ENCODE results near the gene NUDT17. TPM values are rescaled to one million over a fixed set of nuclear protein-coding genes. Genes with fewer than 3 reads are reported as not detected.

Gene NUDT17
- total and polyA plus RNA-seq, 2 donors (not counting 1 experiment from before 2014, with no cell fraction given), result 7.7 TPM

DNA sequence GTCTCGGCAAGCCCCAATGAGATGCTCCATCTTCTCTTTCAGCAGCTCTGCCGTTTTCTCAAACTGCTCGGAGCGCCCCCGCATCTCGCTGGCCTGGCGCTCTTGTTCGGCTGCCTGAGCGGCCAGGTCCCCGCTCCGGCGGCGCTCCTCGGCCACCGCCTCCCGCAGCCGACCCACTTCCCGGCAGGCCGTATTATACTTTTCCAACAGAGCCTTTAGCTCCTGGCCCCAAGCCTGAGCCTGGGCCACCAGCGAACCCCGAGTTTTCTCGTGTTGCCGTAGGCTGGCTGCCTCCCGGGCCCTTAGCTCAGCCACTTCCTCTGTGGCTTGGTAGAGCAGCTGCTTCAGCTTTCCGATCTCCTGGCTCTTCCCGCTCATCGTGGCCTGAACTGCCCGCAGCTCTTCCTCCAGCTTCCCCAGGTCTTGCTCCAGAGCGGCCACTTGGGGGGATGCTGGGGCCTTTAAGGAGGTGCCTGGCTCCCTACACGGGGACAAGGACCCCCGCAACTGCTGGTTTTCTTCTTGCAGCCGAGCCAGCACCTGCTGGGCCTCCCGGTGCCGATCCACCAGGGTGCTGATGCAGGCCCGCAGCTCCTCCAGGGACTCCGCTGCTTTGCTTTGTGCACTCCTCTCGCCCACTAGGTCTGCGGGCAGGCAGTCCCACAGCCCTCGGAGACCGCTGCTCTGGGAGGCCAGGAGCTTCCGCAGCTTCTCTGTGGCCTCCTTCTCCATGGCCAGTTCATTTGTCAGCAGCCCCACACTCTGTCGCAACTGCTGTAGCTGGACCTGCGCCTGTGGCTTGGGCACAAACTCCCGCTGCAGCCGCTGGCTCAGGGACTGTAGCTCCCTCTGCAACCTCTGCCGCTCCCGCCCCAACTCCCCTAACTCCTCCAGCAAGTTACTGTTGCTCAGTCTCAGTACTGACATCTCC lies 26.8 kb downstream of the NUDT17 start:
- H3K9me3 Mint-ChIP-seq (ENCODE audit: insufficient read depth), result no peaks in the 10 kb centered on the region
- H3K4me3 ChIP-seq (ENCODE audit: control extremely low read depth in 1 of 5, extremely low read depth in 1 of 5, insufficient read depth in 1 of 5, low read depth in 2 of 5, low read length in 4 of 5), result peak overlapping the region in 4 of 5 experiments; percentile 22 to 70 (median 51)

More for the DNA sequence above, 26.8 kb downstream of the NUDT17 start:
- ATAC-seq (ENCODE audit: low read depth), result peak; percentile 60
- Histone ChIP-seq H3K27ac (ENCODE audit: low read length in 2 of 2) (peak overlapping the region in 1 of 2 donors; percentile 32), H2AFZ (ENCODE audit: insufficient read depth, low read depth, low read length, poor library complexity, severe bottlenecking) (peak overlapping the region; percentile 95), H3K27me3 (replicated peaks in 1 of 4; ENCODE audit: control extremely low read depth in 1 of 4, control insufficient read depth in 3 of 4, insufficient read depth in 4 of 4, low read length in 3 of 4) (peaks cover 0 to 22% (median 0%) of the 10 kb centered on the region in 4 experiments), H3K4me2 (replicated peaks; ENCODE audit: low read depth, low read length, poor library complexity, severe bottlenecking) (peak overlapping the region; percentile 93), H4K20me1 (ENCODE audit: control insufficient read depth, insufficient read depth, low read length, poor library complexity, severe bottlenecking) (no peaks in the 10 kb centered on the region), H3K79me2 (ENCODE audit: control insufficient read depth, insufficient read depth, low read length) (no peaks in the 10 kb centered on the region), H3K4me1 (ENCODE audit: control insufficient read depth in 2 of 2, insufficient read depth in 2 of 2, low read length in 2 of 2) (peaks cover 10 to 11% of the 10 kb centered on the region in 2 donors), H3K36me3 (replicated peaks in 1 of 2; ENCODE audit: control extremely low read depth in 1 of 2, control insufficient read depth in 1 of 2, extremely low read depth in 1 of 2, insufficient read depth in 2 of 2, low read length in 1 of 2) (no peaks in the 10 kb centered on the region), H3K9ac (ENCODE audit: low read length) (peak overlapping the region; percentile 72), H3K9me3 (ENCODE audit: control extremely low read depth in 1 of 3, control insufficient read depth in 2 of 3, insufficient read depth in 1 of 3, low read length in 2 of 3) (no peaks in the 10 kb centered on the region)
- Mint-ChIP-seq H3K27me3 (peaks cover 44% of the 10 kb centered on the region), H3K27ac (peak overlapping the region; percentile 41), H3K4me1 (peaks cover 13% of the 10 kb centered on the region), H3K4me3 (peak overlapping the region; percentile 85)
- TF ChIP-seq CTCF (IDR thresholded peaks at IDR 0.05) (no peak), EZH2 (IDR thresholded peaks at IDR 0.05; ENCODE audit: borderline replicate concordance, insufficient read depth, low read depth, low read length, poor library complexity, severe bottlenecking) (no peak)
- peak; percentile 67 for DNase-seq
- ChIA-PET CTCF (interaction anchor here (1.0 to 2.7 kb wide), 7 partner anchors 13 to 140 kb away, joined by 3 to 12 read pairs (median 5); partner anchors contain the start of genes ITGA10, NUDT17 and PIAS3), POLR2A (interaction anchor here (0.6 to 1.6 kb wide), 3 partner anchors 13 to 85 kb away, joined by 3 to 4 read pairs (median 4); partner anchors contain the start of gene PIAS3)
- WGBS (ENCODE audit: insufficient coverage), result 32% methylated on average over 47 of the region's 47 CpGs
- intact Hi-C loops (cut with micrococcal nuclease), result no loop called here
